Measurements from ENCODE around the gene SORCS3.

- TF ChIP-seq POLR2A (IDR thresholded peaks at IDR 0.05; ENCODE audit: low read depth) (no peak), CTCF (IDR thresholded peaks at IDR 0.05) (no peak)
Measured at GRCh38 chr10:104980368-104980767, 339.3 kb downstream of the SORCS3 start.

All from esophagus muscularis mucosa (tissue), 3 donors.